K562 (cell line): ENCODE results near the gene SNCB. TPM values are rescaled to one million over a fixed set of nuclear protein-coding genes. Genes with fewer than 3 reads are reported as not detected.

ENCODE experiments used
- ATAC-seq: fragments of 200-7000 bp; cut with Tn5 transposase; 3 replicates; pipeline ENCODE4 v1.9.1; 2020; ENCODE audit warnings: moderate library complexity
- BruUV-seq: library from RNA; stranded (reverse); fragments of 400-500 nt; replicated peaks from 2 replicates; lab custom pipeline; 2021; lab: Mats Ljungman, UMichigan
- CTCF ChIA-PET: fragments of 300-600 bp; formaldehyde crosslinking; extraction: SDS; loops from one replicate; lab custom pipeline; 2021; ENCODE audit warnings: low intra/inter-chr PET ratio; lab: Yijun Ruan, JAX
- POLR2A ChIA-PET: fragments of 300-600, 350-650 bp; sonication (Branson Sonifier 250); formaldehyde crosslinking; extraction: SDS; loops from one replicate; lab custom pipeline; 2021; ENCODE audit warnings: antibody characterized with exemption, inconsistent platforms; lab: Yijun Ruan, JAX
- DNase-seq, 4 experiments: peaks; one replicate each; pipeline versions ENCODE4 v3.0.0 to v3.0.0-alpha.2; 2011 to 2018; ENCODE audit warnings: low spot score in 3 of 4, mixed read lengths in 3 of 4; ENCODE audit errors: extremely low read depth in 1 of 4
- FAIRE-seq: peaks from 2 replicates; lab custom pipeline; 2011; peaks lifted over from hg19 to GRCh38; lab: Jason Lieb, UNC
- H2AFZ ChIP-seq: 2 replicates; pipeline ENCODE4 v1.6.0; 2011; ENCODE audit warnings: low read depth, low read length, control low read depth, inconsistent platforms
- H3K27ac ChIP-seq: fragments of 200-600 bp; 3 replicates; pipeline ENCODE4 v1.8.0; 2011; ENCODE audit warnings: low read depth, mild to moderate bottlenecking, control low read depth, inconsistent platforms, low read length, moderate library complexity, mixed read lengths; ENCODE audit errors: extremely low read depth
- H3K27me3 ChIP-seq, 2 experiments: fragments of 300-600 bp in 1 of 2; 2 replicates in 1 of 2; 3 replicates in 1 of 2; pipeline versions ENCODE4 v1.6.0 to v1.8.0; 2011; ENCODE audit warnings: inconsistent platforms in 2 of 2, low read length in 2 of 2, mild to moderate bottlenecking in 1 of 2, mixed read lengths in 1 of 2, moderate library complexity in 1 of 2; ENCODE audit not compliant: control insufficient read depth in 2 of 2, insufficient read depth in 2 of 2
- H3K36me3 ChIP-seq: fragments of 300-600 bp; 3 replicates; pipeline ENCODE4 v1.8.0; 2011; ENCODE audit warnings: mild to moderate bottlenecking, low read length, inconsistent platforms; ENCODE audit not compliant: control insufficient read depth, insufficient read depth
- H3K4me1 ChIP-seq, 2 experiments: fragments of 200-600 bp in 1 of 2; replicated peaks in 1 of 2; 2 replicates in 1 of 2; 3 replicates in 1 of 2; pipeline versions ENCODE4 v1.5.1 to v1.8.0; 2011; ENCODE audit warnings: inconsistent platforms in 2 of 2, low read length in 2 of 2, mild to moderate bottlenecking in 1 of 2, mixed read lengths in 1 of 2, moderate library complexity in 1 of 2; ENCODE audit not compliant: control insufficient read depth in 2 of 2, insufficient read depth in 2 of 2
- H3K4me2 ChIP-seq: 2 replicates; pipeline ENCODE4 v1.6.1; 2011; ENCODE audit warnings: low read length, control low read depth, inconsistent platforms, mixed read lengths; ENCODE audit not compliant: insufficient read depth
- H3K4me3 ChIP-seq: fragments of 200-600 bp; sonication (generic), shearing (Covaris generic); 2 replicates; pipeline ENCODE4 v1.5.1; 2016; ENCODE audit warnings: control low read depth, inconsistent platforms
- H3K79me2 ChIP-seq: fragments of 200-600 bp; 3 replicates; pipeline ENCODE4 v1.8.0; 2011; ENCODE audit warnings: low read length, inconsistent platforms; ENCODE audit not compliant: control insufficient read depth, insufficient read depth
- H3K9ac ChIP-seq, 2 experiments: 2 replicates each; pipeline versions ENCODE4 v1.6.0 to v1.6.1; 2011; ENCODE audit warnings: low read depth in 2 of 2, low read length in 2 of 2, control low read depth in 1 of 2, inconsistent platforms in 1 of 2, mild to moderate bottlenecking in 1 of 2, mixed read lengths in 1 of 2; ENCODE audit not compliant: insufficient read depth in 1 of 2
- H3K9me1 ChIP-seq: one replicate; pipeline ENCODE4 v1.6.0; 2011; ENCODE audit warnings: inconsistent platforms, mild to moderate bottlenecking, low read length, moderate library complexity; ENCODE audit not compliant: control insufficient read depth, insufficient read depth
- H3K9me3 ChIP-seq: replicated peaks from 2 replicates; pipeline ENCODE4 v1.5.1; 2011; ENCODE audit warnings: low read depth, low read length, inconsistent platforms; ENCODE audit not compliant: control insufficient read depth, insufficient read depth
- H4K20me1 ChIP-seq: replicated peaks from 2 replicates; pipeline ENCODE4 v1.6.1; 2011; ENCODE audit warnings: low read length, inconsistent platforms, mixed read lengths; ENCODE audit not compliant: control insufficient read depth, insufficient read depth
- CBX8 ChIP-seq: fragments of 200-600 bp; sonication (generic); IDR thresholded peaks from 2 replicates; pipeline ENCODE4 v1.6.1; 2012; ENCODE audit warnings: borderline replicate concordance, mixed run types, low read depth, mild to moderate bottlenecking, moderate library complexity, mixed read lengths, low read length, control low read depth, inconsistent platforms; ENCODE audit not compliant: poor library complexity, severe bottlenecking; ENCODE audit errors: extremely low read depth
- GATA2 ChIP-seq: sonication (generic); formaldehyde crosslinking; IDR thresholded peaks from 2 replicates; pipeline ENCODE4 v1.4.0; 2020; ENCODE audit warnings: mild to moderate bottlenecking, missing genetic modification reagents
- ID3 ChIP-seq, 2 experiments: fragments of 250-450 bp in 1 of 2; fragments of 450-650 bp in 1 of 2; sonication (Bioruptor Pico) in 1 of 2; IDR thresholded peaks; 2 replicates each; pipeline versions ENCODE4 v1.6.1 to v1.8.0; 2016 to 2021; ENCODE audit warnings: mild to moderate bottlenecking in 2 of 2, moderate library complexity in 2 of 2, missing compliant biosample characterization in 1 of 2, missing genetic modification characterization in 1 of 2
- L3MBTL2 ChIP-seq: fragments of 450-650 bp; IDR thresholded peaks from 2 replicates; pipeline ENCODE4 v1.6.1; 2016; ENCODE audit warnings: mild to moderate bottlenecking, moderate library complexity
- MNT ChIP-seq, 2 experiments: fragments of 450-650 bp; conservative IDR thresholded peaks; 2 replicates each; pipeline ENCODE4 v1.6.1; 2017; ENCODE audit warnings: mild to moderate bottlenecking in 2 of 2, moderate library complexity in 2 of 2
- NCOR1 ChIP-seq: fragments of 450-650 bp; IDR thresholded peaks from 2 replicates; pipeline ENCODE4 v1.6.1; 2016; ENCODE audit warnings: mild to moderate bottlenecking, moderate library complexity
- PREB ChIP-seq: sonication (generic); formaldehyde crosslinking; IDR thresholded peaks from 2 replicates; pipeline ENCODE4 v1.8.1; 2023; ENCODE audit warnings: mild to moderate bottlenecking, missing genetic modification reagents
- RBM15 ChIP-seq: fragments of 200-400 bp; formaldehyde crosslinking; IDR thresholded peaks from 2 replicates; pipeline ENCODE4 v1.6.1; 2018; ENCODE audit warnings: mild to moderate bottlenecking, low read length, moderate library complexity; ENCODE audit not compliant: insufficient read depth
- RFX5 ChIP-seq: IDR thresholded peaks from 2 replicates; pipeline ENCODE4 v1.6.1; 2011; ENCODE audit warnings: low read depth, mild to moderate bottlenecking, improper control_type of control experiment, low read length
- SAFB ChIP-seq: fragments of 200-400 bp; formaldehyde crosslinking; IDR thresholded peaks from 2 replicates; pipeline ENCODE4 v1.6.1; 2017; ENCODE audit warnings: low read depth, low read length, borderline replicate concordance
- SMARCA4 ChIP-seq: fragments of 450-650 bp; IDR thresholded peaks from 2 replicates; pipeline ENCODE4 v1.6.1; 2016
- SREBF1 ChIP-seq: fragments of 150-350 bp; IDR thresholded peaks from 2 replicates; pipeline ENCODE4 v1.6.1; 2014; ENCODE audit warnings: antibody characterized with exemption, low read depth, low read length, borderline replicate concordance
- TFAP4 ChIP-seq: sonication (generic); formaldehyde crosslinking; IDR thresholded peaks from 2 replicates; pipeline ENCODE4 v1.8.0; 2022; ENCODE audit warnings: missing genetic modification reagents, mild to moderate bottlenecking, moderate library complexity, borderline replicate concordance
- ZC3H8 ChIP-seq: fragments of 450-650 bp; IDR thresholded peaks from 2 replicates; pipeline ENCODE4 v1.6.1; 2017
- ZNF431 ChIP-seq: sonication (generic); formaldehyde crosslinking; IDR thresholded peaks from 2 replicates; pipeline ENCODE4 v1.8.0; 2022; ENCODE audit warnings: mild to moderate bottlenecking, missing genetic modification reagents
- ZNF449 ChIP-seq: fragments of 250-450 bp; sonication (Bioruptor Pico); IDR thresholded peaks from 2 replicates; pipeline ENCODE4 v1.8.0; 2022; ENCODE audit warnings: moderate library complexity, mild to moderate bottlenecking, inconsistent platforms
- ZNF695 ChIP-seq: fragments of 450-650 bp; formaldehyde crosslinking; IDR thresholded peaks from 2 replicates; pipeline ENCODE4 v1.4.0; 2020; ENCODE audit warnings: mild to moderate bottlenecking, moderate library complexity
- WGBS: fragments of 100-300 bp; shearing (Covaris generic); methylation state at CpG from one replicate; pipeline ENCODE4 v1.1.6; 2016; ENCODE audit warnings: low coverage, mixed read lengths; ENCODE audit not compliant: insufficient coverage; ENCODE audit errors: missing lambda C conversion rate; 5-methylcytosine and 5-hydroxymethylcytosine counted together
- in situ Hi-C: fragments of 300-500 bp; cut with MboI; formaldehyde crosslinking; loops from 4 replicates; pipeline ENCODE4 v1.15.0; 2018; ENCODE audit warnings: inconsistent platforms, mixed read lengths
- intact Hi-C: fragments of 100-400 bp; cut with micrococcal nuclease; formaldehyde crosslinking; loops from 2 replicates; pipeline ENCODE4 v1.14.2; 2022
- polyA plus RNA-seq, 8 experiments: library from polyadenylated mRNA; depleted of rRNA in 4 of 8; stranded (reverse) in 5 of 8; unstranded in 3 of 8; fragments of >200 nt; fragmentation: Nextera tagmentation in 2 of 8; fragmentation: Illumina TruSeq in 1 of 8; extraction: Ambion mirVana in 2 of 8; extraction: Trizol in 1 of 8; gene quantifications; 2 replicates each; pipeline versions ENCODE4 v1.2.1 to v1.2.3, GENCODE V29; 2011 to 2014; ENCODE audit warnings: inconsistent platforms in 1 of 8, missing spikeins in 1 of 8
- total RNA-seq, 7 experiments: library from RNA; depleted of rRNA in 6 of 7; stranded (reverse); fragments of >200 nt in 6 of 7; fragmentation: Illumina TruSeq in 2 of 7; extraction: Trizol in 2 of 7; gene quantifications; 2 replicates each; pipeline versions ENCODE4 v1.2.1 to v1.2.3, GENCODE V29; 2011 to 2021; ENCODE audit warnings: low replicate concordance in 1 of 7

The SNCB gene
- total and polyA plus RNA-seq, 9 of the 15 experiments (the other 6 are each of a cell fraction or from before 2014, with no cell fraction given) = not detected

- WGBS = 86% methylated on average over 12 of the region's 13 CpGs
- no peak overlapping the region for H3K4me3 ChIP-seq
- peaks cover 0 to 34% of the 10 kb centered on the region in 2 experiments; a peak in 3 of 5 replicates for H3K4me1 ChIP-seq
- FAIRE-seq = no peak
- BruUV-seq = no TSS peak
- in situ Hi-C loops (no loop called here), intact Hi-C loops (no loop called here)
- POLR2A ChIA-PET = interaction anchor here (0.7 to 2.3 kb wide), 2 partner anchors 9 to 65 kb away, joined by 3 to 10 read pairs; partner anchors contain the start of gene TSPAN17
- peaks cover 9% of the 10 kb centered on the region; the same call in 1 of the 2 replicates for H4K20me1 ChIP-seq
- ATAC-seq = no peak
- H3K36me3 ChIP-seq = peaks cover 37% of the 10 kb centered on the region; the same call in 2 of the 3 replicates
- H3K4me2 ChIP-seq = no peak overlapping the region
- H3K9me3 ChIP-seq = no peaks in the 10 kb centered on the region
- H3K27ac ChIP-seq = no peak overlapping the region
- H3K9me1 ChIP-seq = peaks cover 11% of the 10 kb centered on the region
- no peak for DNase-seq
- peaks cover 6% of the 10 kb centered on the region; the same call in 2 of the 3 replicates for H3K79me2 ChIP-seq
- CTCF ChIA-PET = no interaction called here
- peaks cover 0 to 6% of the 10 kb centered on the region in 2 experiments; a peak in 2 of 5 replicates for H3K27me3 ChIP-seq
- H3K9ac ChIP-seq = no peak overlapping the region
- H2AFZ ChIP-seq = no peak overlapping the region
- TF ChIP-seq ZNF431 (CRISPR knock-in tag) = no peak
- TF ChIP-seq SAFB = no peak
- TF ChIP-seq NCOR1 = no peak
- TF ChIP-seq PREB (CRISPR knock-in tag) = no peak
- no peak for TF ChIP-seq SREBF1
- no peak for TF ChIP-seq GATA2 (CRISPR knock-in tag)
- no peak for TF ChIP-seq ZNF695 (CRISPR knock-in tag)
- TF ChIP-seq CBX8 = no peak
- TF ChIP-seq RBM15 = no peak
- TF ChIP-seq MNT (conservative IDR thresholded peaks at IDR 0.05) = no peak
- no peak for TF ChIP-seq ZNF449 (CRISPR knock-in tag)
- no peak for TF ChIP-seq ZC3H8
- TF ChIP-seq ID3 (CRISPR knock-in tag; IDR thresholded peaks at IDR 0.05) = no peak
- no peak for TF ChIP-seq ID3 (tag; IDR thresholded peaks at IDR 0.05)
- TF ChIP-seq L3MBTL2 = no peak
- no peak for TF ChIP-seq RFX5
- TF ChIP-seq SMARCA4 = no peak
- TF ChIP-seq TFAP4 (CRISPR knock-in tag) = no peak
Observed at GRCh38 chr5:176656467-176656990, 26.2 kb upstream of the SNCB start.
